OCI-LY3 (cell line): ENCODE measurements around the gene DTX3L.
A peak's percentile ranks its signal among the peaks of the same experiment; 100 is the strongest.

Experiments used
- H2AFZ ChIP-seq: fragments of 200-600, 300-600 bp; shearing (Covaris generic); 2 replicates; pipeline ENCODE4 v1.6.0; 2014; ENCODE audit warnings: antibody characterized with exemption, low read depth, low read length
- H3K27ac ChIP-seq: fragments of 200-600, 300-600 bp; sonication (generic); 2 replicates; pipeline ENCODE4 v1.5.1; 2014; ENCODE audit warnings: mild to moderate bottlenecking, low read length, moderate library complexity, mixed read lengths
- H3K27me3 ChIP-seq: fragments of 200-600, 300-600 bp; sonication (generic); 2 replicates; pipeline ENCODE4 v1.6.1; 2014; ENCODE audit warnings: low read depth, low read length, mixed read lengths
- H3K36me3 ChIP-seq: fragments of 200-600, 300-600 bp; sonication (generic); replicated peaks from 2 replicates; pipeline ENCODE3; 2014; ENCODE audit warnings: low read depth, low read length, mixed read lengths
- H3K4me1 ChIP-seq: fragments of 300-600, 200-600 bp; sonication (generic); 2 replicates; pipeline ENCODE4 v1.6.1; 2014; ENCODE audit warnings: low read length, mixed read lengths
- H3K4me2 ChIP-seq: fragments of 200-600, 300-600 bp; sonication (generic); 2 replicates; pipeline ENCODE4 v1.6.1; 2014; ENCODE audit warnings: low read length, mixed read lengths
- H3K4me3 ChIP-seq: fragments of 300-600, 200-600 bp; sonication (generic); 2 replicates; pipeline ENCODE4 v1.5.1; 2014; ENCODE audit warnings: antibody characterized with exemption, mild to moderate bottlenecking, low read length, moderate library complexity
- H3K79me2 ChIP-seq: fragments of 300-600, 200-600 bp; shearing (Covaris generic); 2 replicates; pipeline ENCODE4 v1.6.1; 2014; ENCODE audit warnings: mild to moderate bottlenecking, low read length, mixed read lengths
- H3K9ac ChIP-seq: fragments of 300-600, 200-600 bp; shearing (Covaris generic); 2 replicates; pipeline ENCODE4 v1.6.0; 2014; ENCODE audit warnings: mild to moderate bottlenecking, low read length, moderate library complexity
- H3K9me3 ChIP-seq: fragments of 200-600, 300-600 bp; shearing (Covaris generic); 2 replicates; pipeline ENCODE4 v1.6.1; 2014; ENCODE audit warnings: low read length, mixed read lengths; ENCODE audit not compliant: insufficient read depth
- H4K20me1 ChIP-seq: fragments of 200-600, 300-600 bp; sonication (generic); 2 replicates; pipeline ENCODE4 v1.6.1; 2016; ENCODE audit warnings: low read length, mixed read lengths; ENCODE audit not compliant: insufficient read depth
- EZH2phosphoT487 ChIP-seq: fragments of 200-600 bp; shearing (Covaris generic); IDR thresholded peaks from 2 replicates; pipeline ENCODE4 v1.6.1; 2018; ENCODE audit warnings: antibody characterized with exemption, mixed run types, low read depth
- TF ChIP-seq, protein P1 (sequence below): fragments of 200-600, 300-600 bp; sonication (generic); IDR thresholded peaks from 2 replicates; pipeline ENCODE4 v1.5.1; 2014; ENCODE audit warnings: antibody characterized with exemption, low read length, low read depth

DTX3L gene

DNA sequence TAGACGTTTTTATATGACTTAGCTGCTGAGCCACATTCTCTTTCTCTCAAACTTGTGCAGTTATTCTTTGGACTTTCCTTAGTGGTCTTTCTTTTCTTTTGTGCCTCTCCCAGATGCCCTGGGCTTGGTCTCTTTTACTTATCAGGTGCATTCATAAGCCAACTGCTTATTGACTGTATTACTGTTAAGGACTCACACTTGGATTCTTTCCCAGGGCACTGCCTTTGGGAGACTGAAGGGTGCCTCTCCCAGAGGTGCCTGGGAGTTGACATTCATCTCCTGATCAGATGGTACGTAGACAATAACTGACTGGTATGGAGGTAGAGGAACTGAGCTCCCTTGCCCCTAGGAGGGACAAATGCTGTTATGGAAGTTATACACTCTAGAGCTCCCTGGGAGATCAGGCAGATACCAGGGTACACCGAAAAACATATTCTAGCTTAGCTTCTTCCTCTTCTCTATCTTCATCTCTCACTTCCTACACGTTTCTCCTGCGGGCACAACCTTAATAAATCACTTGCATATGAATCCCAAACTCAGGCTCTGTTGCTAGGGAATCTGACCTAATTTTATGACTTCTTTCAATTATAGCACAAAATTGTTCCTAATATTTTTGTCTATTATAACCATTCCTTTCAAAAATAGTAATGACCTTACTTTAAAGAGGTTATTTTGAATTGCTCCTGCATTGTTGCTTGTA, 38.0 kb downstream of the DTX3L start:
- Histone ChIP-seq H4K20me1 (no peaks in the 10 kb centered on the region), H2AFZ (no peak overlapping the region), H3K9ac (peak overlapping the region; percentile 35; the same call in 1 of the 2 replicates), H3K36me3 (peaks cover 58% of the 10 kb centered on the region), H3K9me3 (no peaks in the 10 kb centered on the region), H3K27me3 (no peaks in the 10 kb centered on the region), H3K79me2 (peaks cover 86% of the 10 kb centered on the region), H3K4me3 (peak overlapping the region; percentile 11; the same call in 1 of the 2 replicates), H3K4me2 (peak overlapping the region; percentile 57), H3K27ac (peak overlapping the region; percentile 59), H3K4me1 (peaks cover 56% of the 10 kb centered on the region)
- TF ChIP-seq, protein P1, sequence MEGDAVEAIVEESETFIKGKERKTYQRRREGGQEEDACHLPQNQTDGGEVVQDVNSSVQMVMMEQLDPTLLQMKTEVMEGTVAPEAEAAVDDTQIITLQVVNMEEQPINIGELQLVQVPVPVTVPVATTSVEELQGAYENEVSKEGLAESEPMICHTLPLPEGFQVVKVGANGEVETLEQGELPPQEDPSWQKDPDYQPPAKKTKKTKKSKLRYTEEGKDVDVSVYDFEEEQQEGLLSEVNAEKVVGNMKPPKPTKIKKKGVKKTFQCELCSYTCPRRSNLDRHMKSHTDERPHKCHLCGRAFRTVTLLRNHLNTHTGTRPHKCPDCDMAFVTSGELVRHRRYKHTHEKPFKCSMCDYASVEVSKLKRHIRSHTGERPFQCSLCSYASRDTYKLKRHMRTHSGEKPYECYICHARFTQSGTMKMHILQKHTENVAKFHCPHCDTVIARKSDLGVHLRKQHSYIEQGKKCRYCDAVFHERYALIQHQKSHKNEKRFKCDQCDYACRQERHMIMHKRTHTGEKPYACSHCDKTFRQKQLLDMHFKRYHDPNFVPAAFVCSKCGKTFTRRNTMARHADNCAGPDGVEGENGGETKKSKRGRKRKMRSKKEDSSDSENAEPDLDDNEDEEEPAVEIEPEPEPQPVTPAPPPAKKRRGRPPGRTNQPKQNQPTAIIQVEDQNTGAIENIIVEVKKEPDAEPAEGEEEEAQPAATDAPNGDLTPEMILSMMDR: no peak
- TF ChIP-seq EZH2phosphoT487: no peak

DNA sequence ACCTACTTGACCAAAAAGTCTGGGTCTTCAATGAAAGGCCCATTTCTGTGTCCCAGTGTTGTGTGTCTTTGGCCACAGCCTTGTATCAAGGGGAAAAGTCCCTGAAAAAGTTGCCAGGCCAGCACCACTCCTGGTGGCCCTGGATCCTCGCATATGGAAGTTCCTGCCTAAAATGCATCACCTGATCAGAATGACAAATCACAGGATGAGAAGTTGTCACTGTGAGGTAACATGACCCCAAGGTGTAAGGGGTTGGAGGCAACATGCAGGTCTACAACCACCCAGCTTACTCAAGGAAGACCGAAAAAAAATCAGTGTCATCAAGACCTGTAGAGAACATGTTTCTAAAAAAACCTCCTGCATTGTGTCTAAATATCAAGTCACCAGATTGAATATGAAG, 38.9 kb downstream of the DTX3L start:
- Histone ChIP-seq H4K20me1 (no peaks in the 10 kb centered on the region), H2AFZ (no peak overlapping the region), H3K36me3 (peaks cover 65% of the 10 kb centered on the region), H3K79me2 (peaks cover 93% of the 10 kb centered on the region), H3K27ac (no peak overlapping the region), H3K4me3 (no peak overlapping the region), H3K4me2 (no peak overlapping the region), H3K4me1 (peaks cover 61% of the 10 kb centered on the region), H3K9me3 (no peaks in the 10 kb centered on the region), H3K27me3 (no peaks in the 10 kb centered on the region), H3K9ac (no peak overlapping the region)
- TF ChIP-seq EZH2phosphoT487: no peak
- TF ChIP-seq, protein P1: no peak

DNA sequence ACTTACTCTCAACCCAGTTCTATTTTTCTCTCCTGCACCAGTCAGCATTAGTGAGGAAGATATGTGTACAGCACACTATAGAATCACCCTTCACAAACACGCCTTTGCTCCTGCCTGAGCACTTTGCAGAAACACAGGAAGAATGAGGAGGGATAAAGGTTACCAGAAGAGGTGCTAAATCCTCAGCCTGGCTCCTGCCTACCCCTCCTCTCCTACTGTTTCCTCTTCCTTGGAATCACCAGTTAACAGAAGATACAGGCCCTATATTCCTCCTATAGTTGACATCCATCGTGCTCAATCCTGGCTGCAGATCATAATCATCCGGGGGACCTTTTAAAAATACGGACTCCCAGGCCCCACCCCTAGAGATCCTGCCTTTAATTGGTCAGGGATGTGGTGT, 42.2 kb downstream of the DTX3L start:
- no peak overlapping the region for H3K4me3 ChIP-seq
- TF ChIP-seq EZH2phosphoT487: no peak
- TF ChIP-seq, protein P1: no peak
- H3K9me3 ChIP-seq: peaks cover 11% of the 10 kb centered on the region
- H3K9ac ChIP-seq: no peak overlapping the region; the same call in 1 of the 2 replicates
- H3K79me2 ChIP-seq: peaks cover 84% of the 10 kb centered on the region
- no peaks in the 10 kb centered on the region for H3K27me3 ChIP-seq
- no peaks in the 10 kb centered on the region for H4K20me1 ChIP-seq
- H3K4me1 ChIP-seq: peaks cover 77% of the 10 kb centered on the region
- H3K27ac ChIP-seq: peak overlapping the region; percentile 98
- H3K4me2 ChIP-seq: no peak overlapping the region
- H3K36me3 ChIP-seq: peaks cover 70% of the 10 kb centered on the region
- H2AFZ ChIP-seq: no peak overlapping the region

DNA sequence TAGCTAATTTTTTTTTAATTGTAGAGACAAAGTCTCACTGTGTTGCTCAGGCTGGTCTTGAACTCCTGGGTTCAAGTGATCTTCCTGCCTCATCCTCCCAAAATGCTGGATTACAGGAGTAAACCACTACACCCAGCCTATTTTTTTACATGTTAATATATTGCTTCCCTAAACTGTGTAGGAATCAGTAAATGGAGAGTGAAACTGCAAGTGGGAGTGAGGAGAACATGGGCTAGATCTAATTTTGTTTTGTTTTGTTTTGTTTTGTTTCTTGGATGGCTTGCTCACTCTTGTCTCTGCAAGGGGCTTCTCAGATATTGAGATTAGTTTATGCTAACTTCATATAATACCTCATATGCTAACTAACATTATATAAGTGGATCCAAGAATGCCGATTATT, 44.8 kb downstream of the DTX3L start:
- Histone ChIP-seq H2AFZ (no peak overlapping the region), H3K36me3 (peaks cover 65% of the 10 kb centered on the region), H3K4me1 (peaks cover 80% of the 10 kb centered on the region), H3K27ac (peak overlapping the region; percentile 98), H3K4me2 (peak overlapping the region; percentile 61), H3K27me3 (no peaks in the 10 kb centered on the region), H4K20me1 (no peaks in the 10 kb centered on the region), H3K79me2 (peaks cover 71% of the 10 kb centered on the region), H3K9me3 (peaks cover 11% of the 10 kb centered on the region), H3K4me3 (peak overlapping the region; percentile 36; the same call in 1 of the 2 replicates), H3K9ac (peak overlapping the region; percentile 77)
- TF ChIP-seq EZH2phosphoT487: no peak
- TF ChIP-seq, protein P1: no peak
